GM12878 (cell line): ENCODE results near the gene MAPKAP1. TPM values are rescaled to one million over a fixed set of nuclear protein-coding genes. Genes with fewer than 3 reads are reported as not detected.
"Not testable (repeated sequence)": the region's sequence is repeated elsewhere in the genome, so short reads cannot be mapped to it uniquely, and the experiment has no call there.

Experiments used
- ATAC-seq: fragments of 200-7000 bp; cut with Tn5 transposase; 3 replicates; pipeline ENCODE4 v1.9.1; 2020; ENCODE audit warnings: mild to moderate bottlenecking, moderate library complexity
- BruUV-seq: library from RNA; stranded (reverse); fragments of 400-500 nt; replicated peaks from 2 replicates; lab custom pipeline; 2021; lab: Mats Ljungman, UMichigan
- CTCF ChIA-PET: fragments of 300-600 bp; sonication (Branson Sonifier 250); formaldehyde crosslinking; extraction: SDS; loops from one replicate; lab custom pipeline; 2021; ENCODE audit warnings: inconsistent platforms; lab: Yijun Ruan, JAX
- POLR2A ChIA-PET: fragments of 350-600 bp; formaldehyde crosslinking; extraction: SDS; loops from one replicate; lab custom pipeline; 2021; ENCODE audit warnings: inconsistent platforms; lab: Charles Lee
- RAD21 ChIA-PET: fragments of 300-600 bp; sonication (Branson Sonifier 250); formaldehyde crosslinking; loops from one replicate; lab custom pipeline; 2023; ENCODE audit warnings: antibody characterized with exemption; ENCODE audit not compliant: unreplicated experiment; lab: Charles Lee
- SMC1A ChIA-PET: fragments of 300-600 bp; sonication (Branson Sonifier 250); formaldehyde crosslinking; loops from one replicate; lab custom pipeline; 2023; ENCODE audit not compliant: unreplicated experiment, uncharacterized antibody; lab: Charles Lee
- DNase-seq: peaks from one replicate; pipeline ENCODE4 v3.0.0-alpha.2; 2011; ENCODE audit warnings: low read depth, low spot score
- FAIRE-seq: peaks from 3 replicates; lab custom pipeline; 2011; peaks lifted over from hg19 to GRCh38; lab: Jason Lieb, UNC
- H2AFZ ChIP-seq: 2 replicates; pipeline ENCODE4 v1.6.0; 2011; ENCODE audit warnings: low read depth, low read length, control low read depth; ENCODE audit not compliant: control insufficient read depth
- H3K27ac ChIP-seq: 2 replicates; pipeline ENCODE4 v1.5.1; 2011; ENCODE audit warnings: control low read depth; ENCODE audit not compliant: control insufficient read depth, insufficient read depth
- H3K27me3 ChIP-seq, 2 experiments: replicated peaks in 1 of 2; 2 replicates each; pipeline versions ENCODE4 v1.6.0 to v1.6.1; 2011; ENCODE audit warnings: low read length in 1 of 2; ENCODE audit not compliant: control insufficient read depth in 2 of 2, insufficient read depth in 2 of 2
- H3K36me3 ChIP-seq, 2 experiments: 2 replicates each; pipeline ENCODE4 v1.5.1; 2011; ENCODE audit warnings: low read length in 1 of 2; ENCODE audit not compliant: control insufficient read depth in 2 of 2, insufficient read depth in 2 of 2
- H3K4me1 ChIP-seq: 2 replicates; pipeline ENCODE4 v1.6.1; 2011; ENCODE audit warnings: mild to moderate bottlenecking, low read length, moderate library complexity, mixed read lengths; ENCODE audit not compliant: control insufficient read depth, insufficient read depth
- H3K4me2 ChIP-seq: 2 replicates; pipeline ENCODE4 v1.6.0; 2011; ENCODE audit warnings: control low read depth; ENCODE audit not compliant: control insufficient read depth, insufficient read depth
- H3K4me3 ChIP-seq: fragments of 200-600 bp; sonication (generic); 2 replicates; pipeline ENCODE4 v1.5.1; 2016
- H3K79me2 ChIP-seq: 2 replicates; pipeline ENCODE4 v1.6.0; 2011; ENCODE audit warnings: low read length; ENCODE audit not compliant: control insufficient read depth, insufficient read depth
- H3K9ac ChIP-seq: 2 replicates; pipeline ENCODE4 v1.8.0; 2011; ENCODE audit warnings: low read length, control low read depth, mixed read lengths; ENCODE audit not compliant: control insufficient read depth, insufficient read depth
- H3K9me3 ChIP-seq: replicated peaks from 3 replicates; pipeline ENCODE4 v1.5.1; 2011; ENCODE audit warnings: mild to moderate bottlenecking, low read length; ENCODE audit not compliant: control insufficient read depth, insufficient read depth
- H4K20me1 ChIP-seq: 2 replicates; pipeline ENCODE4 v1.6.0; 2011; ENCODE audit not compliant: control insufficient read depth, insufficient read depth
- CBX3 ChIP-seq: fragments of 200-600 bp; sonication (generic); IDR thresholded peaks from 2 replicates; pipeline ENCODE4 v1.6.1; 2016; ENCODE audit warnings: low read depth, borderline replicate concordance
- CEBPB ChIP-seq, 2 experiments: fragments of 150-350 bp in 1 of 2; IDR thresholded peaks; 2 replicates each; pipeline ENCODE4 v1.6.1; 2012 to 2014; ENCODE audit warnings: low read depth in 2 of 2, low read length in 2 of 2, borderline replicate concordance in 1 of 2, inconsistent platforms in 1 of 2
- DPF2 ChIP-seq: fragments of 450-650 bp; IDR thresholded peaks from 2 replicates; pipeline ENCODE4 v1.6.1; 2017; ENCODE audit warnings: mild to moderate bottlenecking
- FOXM1 ChIP-seq: IDR thresholded peaks from 2 replicates; pipeline ENCODE4 v1.6.1; 2012; ENCODE audit warnings: low read depth, mild to moderate bottlenecking, inconsistent platforms, low read length, moderate library complexity
- IRF3 ChIP-seq: fragments of 450-650 bp; IDR thresholded peaks from 2 replicates; pipeline ENCODE4 v1.6.1; 2014; ENCODE audit warnings: mild to moderate bottlenecking
- JUNB ChIP-seq: IDR thresholded peaks from 2 replicates; pipeline ENCODE4 v1.6.1; 2016; ENCODE audit warnings: antibody characterized with exemption, mild to moderate bottlenecking
- PAX5 ChIP-seq: IDR thresholded peaks from 2 replicates; pipeline ENCODE4 v1.6.1; 2011; ENCODE audit warnings: low read depth, low read length, borderline replicate concordance
- PAX8 ChIP-seq: fragments of 450-650 bp; IDR thresholded peaks from 2 replicates; pipeline ENCODE4 v1.6.1; 2017; ENCODE audit warnings: mild to moderate bottlenecking, moderate library complexity
- POLR2A ChIP-seq: IDR thresholded peaks from 2 replicates; pipeline ENCODE4 v1.6.1; 2011; ENCODE audit warnings: low read depth, mild to moderate bottlenecking, low read length
- POU2F2 ChIP-seq: IDR thresholded peaks from 3 replicates; pipeline ENCODE4 v1.6.1; 2011; ENCODE audit warnings: low read depth, mild to moderate bottlenecking, low read length, borderline replicate concordance
- RB1 ChIP-seq: fragments of 450-650 bp; formaldehyde crosslinking; IDR thresholded peaks from 2 replicates; pipeline ENCODE4 v1.6.1; 2017; ENCODE audit warnings: mild to moderate bottlenecking, borderline replicate concordance
- SMAD5 ChIP-seq: IDR thresholded peaks from 2 replicates; pipeline ENCODE4 v1.6.1; 2016; ENCODE audit warnings: antibody characterized with exemption, low read depth
- SUPT20H ChIP-seq: IDR thresholded peaks from 2 replicates; pipeline ENCODE4 v1.6.1; 2011; ENCODE audit warnings: low read depth, mild to moderate bottlenecking, low read length, moderate library complexity, borderline replicate concordance; ENCODE audit not compliant: control insufficient read depth
- ZBTB11 ChIP-seq: fragments of 450-650 bp; formaldehyde crosslinking; IDR thresholded peaks from 2 replicates; pipeline ENCODE4 v1.5.0; 2022; ENCODE audit warnings: mild to moderate bottlenecking, missing genetic modification characterization
- WGBS: methylation state at CpG from one replicate; pipeline ENCODE4 v1.1.6; 2016; ENCODE audit warnings: low lambda C conversion rate; ENCODE audit not compliant: insufficient replicate concordance, insufficient coverage; ENCODE audit errors: missing lambda C conversion rate; 5-methylcytosine and 5-hydroxymethylcytosine counted together
- in situ Hi-C: fragments of 300-500 bp; cut with MboI; formaldehyde crosslinking; loops from 9 replicates; pipeline ENCODE4 v1.14.3; 2018; ENCODE audit warnings: mixed read lengths
- intact Hi-C: fragments of 100-400 bp; cut with micrococcal nuclease; formaldehyde crosslinking; loops from one replicate; pipeline ENCODE4 v1.14.2; 2022; ENCODE audit not compliant: unreplicated experiment
- polyA plus RNA-seq, 11 experiments: library from polyadenylated mRNA; depleted of rRNA in 4 of 11; unstranded in 6 of 11; stranded (reverse) in 5 of 11; fragments of >200 nt; fragmentation: Nextera tagmentation in 4 of 11; fragmentation: Illumina TruSeq in 1 of 11; extraction: Ambion mirVana in 4 of 11; extraction: Trizol in 1 of 11; gene quantifications; 1 replicate in 1 of 11; 2 replicates in 10 of 11; pipeline versions ENCODE4 v1.2.1 to v1.2.3, GENCODE V29; 2011 to 2016; ENCODE audit warnings: inconsistent platforms in 2 of 11, missing spikeins in 2 of 11, low read depth in 1 of 11
- total RNA-seq, 4 experiments: library from RNA; depleted of rRNA in 3 of 4; stranded (reverse); fragments of >200 nt in 3 of 4; fragmentation: Illumina TruSeq in 1 of 4; extraction: Trizol in 1 of 4; gene quantifications; 2 replicates each; pipeline versions ENCODE4 v1.2.1 to v1.2.3, GENCODE V29; 2013 to 2021

The MAPKAP1 gene
- total and polyA plus RNA-seq, 10 of the 15 experiments (the other 5 are each of a cell fraction or from before 2014, with no cell fraction given): 5.1 to 188 (median 105) TPM

- intact Hi-C loops, in situ Hi-C loops, FAIRE-seq, H3K27ac ChIP-seq, H3K36me3 ChIP-seq, H3K27me3 ChIP-seq, ATAC-seq, CTCF ChIA-PET, DNase-seq, H3K4me2 ChIP-seq, H4K20me1 ChIP-seq, H3K9me3 ChIP-seq, POLR2A ChIA-PET, RAD21 ChIA-PET, H2AFZ ChIP-seq, H3K9ac ChIP-seq, H3K4me3 ChIP-seq, H3K4me1 ChIP-seq, BruUV-seq: not testable (repeated sequence)
- SMC1A ChIA-PET: interaction anchor here (1.2 kb wide), 1 partner anchor 26 kb away, joined by 3 read pairs; no protein-coding TSS in a partner anchor
- H3K79me2 ChIP-seq: peaks cover 75% of the 10 kb centered on the region
- 76% methylated on average over 10 of the region's 10 CpGs for WGBS
Measured at GRCh38 chr9:125693492-125693891, 13.5 kb downstream of the MAPKAP1 start.

GRCh38 chr9:125691869-125692268 lies 15.1 kb downstream of the MAPKAP1 start:
- 47% methylated on average over 2 of the region's 2 CpGs for WGBS
- SMC1A ChIA-PET: interaction anchor here (0.7 to 1.0 kb wide), 4 partner anchors 11 to 853 kb away, joined by 3 to 4 read pairs (median 3); no protein-coding TSS in a partner anchor
- CTCF ChIA-PET: interaction anchor here (0.9 to 1.9 kb wide), 3 partner anchors 10 to 138 kb away, joined by 3 to 11 read pairs (median 3); no protein-coding TSS in a partner anchor
- in situ Hi-C loops: no loop called here
- intact Hi-C loops: no loop called here
- peaks cover 74% of the 10 kb centered on the region for H3K79me2 ChIP-seq
- no peak overlapping the region for H3K4me2 ChIP-seq
- no TSS peak for BruUV-seq
- DNase-seq (no peak), FAIRE-seq (no peak), ATAC-seq (no peak)
- peaks cover 0 to 2% of the 10 kb centered on the region in 2 experiments; a peak in 3 of 4 replicates for H3K36me3 ChIP-seq
- H3K9ac ChIP-seq: no peak overlapping the region
- H3K9me3 ChIP-seq: no peaks in the 10 kb centered on the region
- RAD21 ChIA-PET: interaction anchor here (0.9 kb wide), 1 partner anchor 11 kb away, joined by 6 read pairs; no protein-coding TSS in a partner anchor
- H3K27ac ChIP-seq: no peak overlapping the region
- peaks cover 2% of the 10 kb centered on the region; the same call in 1 of the 2 replicates for H3K4me1 ChIP-seq
- H2AFZ ChIP-seq: no peak overlapping the region
- H4K20me1 ChIP-seq: no peaks in the 10 kb centered on the region
- no peaks in the 10 kb centered on the region for H3K27me3 ChIP-seq
- H3K4me3 ChIP-seq: no peak overlapping the region
- POLR2A ChIA-PET: interaction anchor here (0.6 to 1.3 kb wide), 3 partner anchors 9 to 58 kb away, joined by 3 to 4 read pairs (median 4); no protein-coding TSS in a partner anchor
- TF ChIP-seq JUNB (no peak), POU2F2 (no peak), DPF2 (no peak), ZBTB11 (CRISPR knock-in tag) (no peak), PAX5 (no peak), SMAD5 (no peak), FOXM1 (no peak), CBX3 (no peak), PAX8 (no peak), RB1 (no peak), IRF3 (no peak), CEBPB (IDR thresholded peaks at IDR 0.05; ENCODE audit: borderline replicate concordance in 1 of 2, low read depth in 2 of 2, low read length in 2 of 2) (no peak), POLR2A (no peak), SUPT20H (no peak)
